ENCODE measurements around the gene LPIN1. TPM values are rescaled to one million over a fixed set of nuclear protein-coding genes. Genes with fewer than 3 reads are reported as not detected.
"Not testable (repeated sequence)": the region's sequence is repeated elsewhere in the genome, so short reads cannot be mapped to it uniquely, and the experiment has no call there.

The LPIN1 gene
- total RNA-seq, 1 donor from 2014 or later, result 48.8 TPM

- peaks cover 74% of the 10 kb centered on the region for H3K4me1 Mint-ChIP-seq (ENCODE audit: low read depth)
- H3K27ac Mint-ChIP-seq, result peak overlapping the region; percentile 59
- H3K36me3 Mint-ChIP-seq (ENCODE audit: low read depth), result peaks cover 10% of the 10 kb centered on the region
- intact Hi-C loops (cut with micrococcal nuclease), result loop anchor here (5.0 to 10.0 kb wide), 5 partner anchors 166 to 1104 kb away; no protein-coding TSS in a partner anchor
- H3K4me3 Mint-ChIP-seq (ENCODE audit: low read depth), result peak overlapping the region; percentile 28
- H3K9me3 Mint-ChIP-seq, result no peaks in the 10 kb centered on the region
- no peaks in the 10 kb centered on the region for H3K27me3 Mint-ChIP-seq (ENCODE audit: low read depth)
- no peak for DNase-seq (ENCODE audit: low spot score)
Observed at GRCh38 chr2:11750917-11751316, 4.5 kb downstream of the LPIN1 start.

DNA sequence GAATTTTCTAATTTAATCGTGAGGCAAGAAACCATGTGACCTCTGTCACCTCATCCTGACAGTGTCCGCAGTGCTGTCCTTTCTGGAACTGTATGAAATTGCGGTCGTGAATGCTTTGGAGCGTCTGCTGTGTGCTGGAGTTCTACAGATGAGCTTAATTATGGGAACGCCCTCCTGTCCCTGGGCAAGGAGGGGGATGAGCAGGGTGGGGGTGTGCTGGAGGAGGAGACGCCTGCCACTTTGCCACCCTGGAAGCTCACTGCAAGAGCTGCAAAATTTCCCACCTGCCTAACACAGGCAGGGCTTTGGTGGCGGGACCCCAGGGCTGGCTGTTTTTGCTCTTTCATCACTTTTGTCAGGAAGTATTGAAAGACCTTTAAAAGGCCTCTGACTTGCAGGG is 6.5 kb downstream of the LPIN1 start:
- Mint-ChIP-seq H3K27ac (peak overlapping the region; percentile 93), H3K4me3 (ENCODE audit: low read depth) (peak overlapping the region; percentile 74), H3K36me3 (ENCODE audit: low read depth) (peaks cover 16% of the 10 kb centered on the region), H3K27me3 (ENCODE audit: low read depth) (no peaks in the 10 kb centered on the region), H3K4me1 (ENCODE audit: low read depth) (peaks cover 75% of the 10 kb centered on the region), H3K9me3 (no peaks in the 10 kb centered on the region)
- no peak for DNase-seq (ENCODE audit: low spot score)
- intact Hi-C loops (cut with micrococcal nuclease), result loop anchor here (5.0 to 10.0 kb wide), 5 partner anchors 168 to 1102 kb away; no protein-coding TSS in a partner anchor

- no peak for DNase-seq (ENCODE audit: low spot score)
- no peaks in the 10 kb centered on the region for H3K9me3 Mint-ChIP-seq
- peaks cover 21% of the 10 kb centered on the region for H3K36me3 Mint-ChIP-seq (ENCODE audit: low read depth)
- peak overlapping the region; percentile 74 for H3K4me3 Mint-ChIP-seq (ENCODE audit: low read depth)
- H3K27me3 Mint-ChIP-seq (ENCODE audit: low read depth), result no peaks in the 10 kb centered on the region
- peaks cover 75% of the 10 kb centered on the region for H3K4me1 Mint-ChIP-seq (ENCODE audit: low read depth)
- peak overlapping the region; percentile 93 for H3K27ac Mint-ChIP-seq
- intact Hi-C loops (cut with micrococcal nuclease), result loop anchor here (5.0 to 10.0 kb wide), 5 partner anchors 169 to 1101 kb away; no protein-coding TSS in a partner anchor
Observed at GRCh38 chr2:11753452-11753885, 7.0 kb downstream of the LPIN1 start.

DNA sequence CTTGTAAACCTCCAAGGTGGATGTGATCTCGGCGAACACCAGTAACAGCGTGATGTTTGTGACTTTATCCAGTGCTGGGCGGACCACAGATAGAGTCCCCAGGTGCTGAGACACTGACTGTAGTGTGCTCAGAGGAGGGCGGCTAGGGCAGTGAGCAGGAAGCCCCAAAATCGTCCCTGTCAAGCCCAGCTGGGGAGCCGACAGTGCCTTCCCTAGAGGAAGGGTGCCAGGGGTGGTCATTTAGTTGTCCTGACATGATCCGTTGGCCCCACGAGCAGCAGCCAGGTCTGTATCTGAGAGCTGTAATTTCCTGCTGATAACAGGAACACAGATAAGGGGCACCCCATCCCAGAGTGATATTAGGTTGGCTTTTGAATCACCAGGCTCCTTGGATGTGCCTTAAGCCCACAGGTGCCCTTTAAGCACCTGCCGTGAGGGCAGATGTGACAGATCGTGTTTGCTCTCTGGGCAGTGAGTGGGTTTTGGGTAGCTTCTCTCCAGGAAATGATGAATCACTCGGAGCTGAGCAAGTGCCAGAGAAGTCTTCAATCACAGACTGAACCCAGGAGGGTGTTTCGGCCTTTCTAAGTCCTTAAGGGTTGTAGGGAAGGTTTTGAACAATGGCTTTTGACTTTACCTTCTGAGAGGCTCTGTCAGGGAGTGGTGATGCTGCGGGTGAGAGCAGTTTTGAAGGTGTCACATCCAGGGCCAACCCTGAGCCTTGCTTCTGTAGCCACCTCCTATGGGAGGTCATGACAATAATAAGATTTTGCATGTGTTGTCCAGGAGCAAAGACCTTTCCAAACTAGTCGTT is 7.7 kb downstream of the LPIN1 start:
- no peaks in the 10 kb centered on the region for H3K27me3 Mint-ChIP-seq (ENCODE audit: low read depth)
- H3K36me3 Mint-ChIP-seq (ENCODE audit: low read depth), result peaks cover 27% of the 10 kb centered on the region
- no peaks in the 10 kb centered on the region for H3K9me3 Mint-ChIP-seq
- H3K27ac Mint-ChIP-seq, result peak overlapping the region; percentile 93
- peaks cover 75% of the 10 kb centered on the region for H3K4me1 Mint-ChIP-seq (ENCODE audit: low read depth)
- DNase-seq (ENCODE audit: low spot score), result peak; percentile 52
- intact Hi-C loops (cut with micrococcal nuclease), result loop anchor here (1.0 to 10.0 kb wide), 8 partner anchors 8 to 1101 kb away; partner anchors contain the start of gene LPIN1
- H3K4me3 Mint-ChIP-seq (ENCODE audit: low read depth), result peak overlapping the region; percentile 74

DNA sequence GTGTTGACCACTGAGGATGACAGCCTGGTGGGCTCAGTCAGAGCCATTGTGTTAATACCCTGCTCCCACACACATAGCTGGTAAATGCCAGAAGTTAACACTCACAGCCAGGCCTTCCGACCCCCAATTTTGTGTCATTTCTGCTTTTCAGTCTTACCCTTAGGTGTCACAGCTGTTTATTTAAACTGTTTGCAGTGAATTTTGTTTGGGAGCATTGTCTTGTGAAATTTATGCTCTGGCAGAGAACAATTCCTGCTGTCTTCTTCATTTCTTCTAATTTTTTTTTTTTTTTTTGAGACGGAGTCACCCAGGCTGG is 8.2 kb downstream of the LPIN1 start:
- peak overlapping the region; percentile 93 for H3K27ac Mint-ChIP-seq

DNA sequence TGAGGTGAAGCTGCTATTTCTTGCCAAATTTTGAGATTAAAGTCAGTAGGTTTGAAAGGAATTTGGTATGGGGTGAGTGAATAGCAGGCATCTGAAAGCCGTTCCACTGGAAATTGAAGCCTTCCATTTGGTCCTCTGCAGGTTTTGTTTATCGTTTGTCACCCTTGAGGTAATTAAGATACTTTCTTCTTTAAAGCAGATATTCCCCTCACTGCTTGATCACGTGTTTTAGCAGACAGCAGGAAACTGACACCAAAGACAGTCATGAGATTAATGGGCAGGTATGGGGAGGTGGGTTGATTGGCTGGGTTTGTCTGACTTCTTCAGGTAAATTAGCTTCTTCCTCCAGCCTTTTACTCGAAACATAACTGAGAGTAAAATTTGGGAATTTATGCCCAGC is 10.7 kb downstream of the LPIN1 start:
- no peaks in the 10 kb centered on the region for H3K27me3 Mint-ChIP-seq (ENCODE audit: low read depth)

More for the DNA sequence above, 8.2 kb downstream of the LPIN1 start:
- no peak for DNase-seq (ENCODE audit: low spot score)
- Mint-ChIP-seq H3K4me1 (ENCODE audit: low read depth) (peaks cover 72% of the 10 kb centered on the region), H3K36me3 (ENCODE audit: low read depth) (peaks cover 30% of the 10 kb centered on the region), H3K9me3 (no peaks in the 10 kb centered on the region), H3K4me3 (ENCODE audit: low read depth) (no peak overlapping the region), H3K27me3 (ENCODE audit: low read depth) (no peaks in the 10 kb centered on the region)
- intact Hi-C loops (cut with micrococcal nuclease), result loop anchor here (1.0 to 10.0 kb wide), 8 partner anchors 8 to 1100 kb away; partner anchors contain the start of gene LPIN1

DNA sequence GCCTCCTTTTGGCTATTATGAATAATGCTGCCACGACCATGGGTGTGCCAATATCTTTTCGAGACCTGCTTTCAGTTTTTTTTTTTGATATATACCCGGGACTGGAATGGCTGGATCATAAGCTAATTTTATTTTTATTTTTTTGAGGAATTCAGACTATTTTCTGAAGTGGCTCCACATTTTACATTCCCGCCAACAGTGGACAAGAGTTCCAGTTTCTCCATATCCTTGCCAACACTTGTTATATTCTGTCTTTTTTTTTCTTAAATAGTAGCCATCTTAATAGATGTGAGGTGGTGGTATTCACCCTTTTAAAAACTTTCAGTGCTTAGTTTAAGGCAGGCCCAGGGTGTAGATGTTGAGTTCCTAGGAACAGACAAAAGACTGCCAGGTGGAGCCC is 11.8 kb downstream of the LPIN1 start:
- peaks cover 55% of the 10 kb centered on the region for H3K4me1 Mint-ChIP-seq (ENCODE audit: low read depth)
- no peaks in the 10 kb centered on the region for H3K9me3 Mint-ChIP-seq
- no peak for DNase-seq (ENCODE audit: low spot score)
- no peaks in the 10 kb centered on the region for H3K27me3 Mint-ChIP-seq (ENCODE audit: low read depth)
- intact Hi-C loops (cut with micrococcal nuclease), result loop anchor here (10.0 kb wide), 3 partner anchors 173 to 1097 kb away; no protein-coding TSS in a partner anchor
- H3K4me3 Mint-ChIP-seq (ENCODE audit: low read depth), result no peak overlapping the region
- H3K36me3 Mint-ChIP-seq (ENCODE audit: low read depth), result peaks cover 44% of the 10 kb centered on the region
- no peak overlapping the region for H3K27ac Mint-ChIP-seq

More for the DNA sequence above, 10.7 kb downstream of the LPIN1 start:
- intact Hi-C loops (cut with micrococcal nuclease), result loop anchor here (10.0 kb wide), 3 partner anchors 172 to 1098 kb away; no protein-coding TSS in a partner anchor
- Mint-ChIP-seq H3K9me3 (no peaks in the 10 kb centered on the region), H3K27ac (peak overlapping the region; percentile 42), H3K4me1 (ENCODE audit: low read depth) (peaks cover 59% of the 10 kb centered on the region), H3K4me3 (ENCODE audit: low read depth) (no peak overlapping the region), H3K36me3 (ENCODE audit: low read depth) (peaks cover 37% of the 10 kb centered on the region)
- DNase-seq (ENCODE audit: low spot score), result no peak

- Mint-ChIP-seq H3K36me3 (ENCODE audit: low read depth) (peaks cover 45% of the 10 kb centered on the region), H3K27me3 (ENCODE audit: low read depth) (no peaks in the 10 kb centered on the region), H3K9me3 (no peaks in the 10 kb centered on the region), H3K4me3 (ENCODE audit: low read depth) (no peak overlapping the region), H3K4me1 (ENCODE audit: low read depth) (peaks cover 53% of the 10 kb centered on the region), H3K27ac (no peak overlapping the region)
- intact Hi-C loops (cut with micrococcal nuclease), result loop anchor here (10.0 kb wide), 3 partner anchors 174 to 1096 kb away; no protein-coding TSS in a partner anchor
- DNase-seq (ENCODE audit: low spot score), result no peak
Observed at GRCh38 chr2:11758647-11759046, 12.2 kb downstream of the LPIN1 start.

- not testable (repeated sequence) for H3K9me3 Mint-ChIP-seq; DNase-seq (ENCODE audit: low spot score); H3K27me3 Mint-ChIP-seq (ENCODE audit: low read depth); H3K4me3 Mint-ChIP-seq (ENCODE audit: low read depth)
- intact Hi-C loops (cut with micrococcal nuclease), result loop anchor here (10.0 kb wide), 3 partner anchors 175 to 1095 kb away; no protein-coding TSS in a partner anchor
- peak overlapping the region; percentile 53 for H3K27ac Mint-ChIP-seq
- peaks cover 47% of the 10 kb centered on the region for H3K4me1 Mint-ChIP-seq (ENCODE audit: low read depth)
- H3K36me3 Mint-ChIP-seq (ENCODE audit: low read depth), result peaks cover 50% of the 10 kb centered on the region
Observed at GRCh38 chr2:11759182-11759975, 12.9 kb downstream of the LPIN1 start.

DNA sequence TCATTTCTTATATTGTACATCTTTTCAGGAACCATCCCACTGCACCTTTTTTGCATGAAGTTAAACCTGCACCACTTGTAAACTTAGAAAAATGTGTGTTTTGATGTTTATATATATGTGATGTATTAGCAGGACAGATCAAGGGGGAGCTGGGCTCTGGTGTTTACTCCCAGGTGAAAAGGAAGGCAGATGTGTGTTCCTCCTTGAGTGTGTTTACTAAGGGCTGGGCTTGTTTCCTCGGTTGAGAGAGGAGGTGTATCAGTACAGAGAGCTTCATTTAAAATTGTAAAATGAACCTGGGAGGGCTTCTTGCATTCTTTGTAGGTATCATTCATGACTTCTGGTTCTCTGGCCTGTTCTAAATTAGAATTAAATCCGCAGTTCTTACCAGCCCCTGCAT is 14.8 kb downstream of the LPIN1 start:
- Mint-ChIP-seq H3K4me1 (ENCODE audit: low read depth) (peaks cover 39% of the 10 kb centered on the region), H3K9me3 (no peaks in the 10 kb centered on the region), H3K27me3 (ENCODE audit: low read depth) (no peaks in the 10 kb centered on the region), H3K4me3 (ENCODE audit: low read depth) (no peak overlapping the region), H3K27ac (peak overlapping the region; percentile 14), H3K36me3 (ENCODE audit: low read depth) (peaks cover 58% of the 10 kb centered on the region)
- no peak for DNase-seq (ENCODE audit: low spot score)
- intact Hi-C loops (cut with micrococcal nuclease), result no loop called here

DNA sequence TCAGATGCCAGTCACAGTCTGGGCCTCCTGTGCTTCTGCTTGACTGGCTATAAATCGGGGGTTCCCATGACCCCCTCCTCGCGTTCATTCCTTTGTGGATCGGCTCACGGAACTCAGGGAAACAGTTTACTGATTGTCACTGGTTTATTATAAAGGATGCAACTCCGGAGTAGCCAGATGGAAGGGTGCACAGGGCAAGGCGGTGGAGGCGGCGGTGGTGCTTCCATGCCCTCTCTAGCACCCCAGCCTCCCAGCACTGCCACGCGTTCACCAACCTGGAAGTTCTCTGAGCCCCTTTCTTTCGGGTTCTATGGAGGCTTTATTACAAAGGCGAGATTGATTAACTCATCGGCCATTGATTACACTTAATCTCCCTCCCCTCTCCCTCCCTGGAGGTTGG is 15.6 kb downstream of the LPIN1 start:
- Mint-ChIP-seq H3K4me1 (ENCODE audit: low read depth) (peaks cover 33% of the 10 kb centered on the region), H3K36me3 (ENCODE audit: low read depth) (peaks cover 64% of the 10 kb centered on the region), H3K9me3 (no peaks in the 10 kb centered on the region), H3K4me3 (ENCODE audit: low read depth) (no peak overlapping the region), H3K27me3 (ENCODE audit: low read depth) (no peaks in the 10 kb centered on the region), H3K27ac (no peak overlapping the region)
- no peak for DNase-seq (ENCODE audit: low spot score)
- intact Hi-C loops (cut with micrococcal nuclease), result no loop called here

GRCh38 chr2:11762799-11763461 is 16.5 kb downstream of the LPIN1 start:
- intact Hi-C loops (cut with micrococcal nuclease), result no loop called here
- H3K27me3 Mint-ChIP-seq (ENCODE audit: low read depth), result no peaks in the 10 kb centered on the region
- no peak for DNase-seq (ENCODE audit: low spot score)
- H3K9me3 Mint-ChIP-seq, result no peaks in the 10 kb centered on the region
- H3K4me1 Mint-ChIP-seq (ENCODE audit: low read depth), result peaks cover 27% of the 10 kb centered on the region
- H3K36me3 Mint-ChIP-seq (ENCODE audit: low read depth), result peaks cover 66% of the 10 kb centered on the region
- H3K4me3 Mint-ChIP-seq (ENCODE audit: low read depth), result no peak overlapping the region
- no peak overlapping the region for H3K27ac Mint-ChIP-seq
